Left colon (tissue), 2 donors: ENCODE results near the gene TMEM175. TPM values are rescaled to one million over a fixed set of nuclear protein-coding genes. Genes with fewer than 3 reads are reported as not detected.
"Not testable (repeated sequence)": the region's sequence is repeated elsewhere in the genome, so short reads cannot be mapped to it uniquely, and the experiment has no call there.

Source experiments
- ATAC-seq: fragments of 200-7000 bp; cut with Tn5 transposase; one replicate; pipeline ENCODE4 v1.9.1; 2020; ENCODE audit warnings: mild to moderate bottlenecking, moderate library complexity
- DNase-seq, 2 donors: peaks; one replicate each; pipeline ENCODE4 v3.0.0-alpha.2; 2020
- intact Hi-C, 2 donors: fragments of 100-400 bp; cut with DNase I in 1 of 2; cut with micrococcal nuclease in 1 of 2; formaldehyde crosslinking; loops; one replicate each; pipeline versions ENCODE4 v1.11.2 to v1.14.0; 2022; cut with DNase I, micrococcal nuclease
- total RNA-seq, 2 donors: library from RNA; stranded (reverse); fragmentation: NEBNext Ultra II Directional; extraction: Animal tissue kit (Norgen Biotek cat#: 25700); gene quantifications; one replicate each; pipeline ENCODE4 v1.2.1, GENCODE V29; 2021
- donor health status: DM: no; HTN: no; CAD: no.
- donor health status: DM: yes; HTN: yes; CAD: no.

Gene TMEM175
- total RNA-seq, 2 donors from 2014 or later: 21.4 to 28.6 TPM

DNA sequence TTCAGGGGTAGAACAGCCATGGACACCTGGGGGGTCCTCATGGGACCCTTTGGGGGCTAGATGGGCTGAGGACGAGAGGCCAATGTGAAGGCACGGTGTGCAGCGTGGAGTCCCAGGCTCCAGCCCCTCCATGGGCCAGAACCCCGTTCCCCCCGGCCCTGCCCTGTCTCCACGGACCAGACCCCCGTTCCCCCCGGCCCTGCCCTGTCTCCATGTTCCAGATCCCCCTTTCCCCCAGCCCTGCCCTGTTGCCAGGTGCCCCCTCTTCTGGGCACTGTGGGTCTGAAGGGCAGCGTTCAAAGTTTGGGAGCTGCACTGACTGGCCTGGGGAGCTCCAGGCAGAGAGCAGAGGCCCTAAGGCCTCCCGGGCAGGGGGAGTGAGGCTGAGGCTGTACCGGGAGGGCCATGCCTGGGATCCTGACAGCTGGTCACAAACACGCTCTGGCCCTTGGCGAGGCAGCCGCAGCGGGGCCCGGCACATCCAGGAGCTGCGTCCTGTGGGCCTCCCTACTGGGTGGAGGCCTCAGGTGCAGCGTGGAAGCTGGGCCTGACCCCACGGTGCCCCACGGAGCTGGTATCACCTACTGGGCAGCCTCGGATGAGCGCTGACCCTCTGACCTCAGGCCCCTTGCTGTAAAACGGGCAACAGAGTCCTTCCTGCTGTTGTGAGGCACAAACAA, 32.2 kb downstream of the TMEM175 start:
- ATAC-seq (no peak), DNase-seq (no peak)
- intact Hi-C loops: no loop called here

DNA sequence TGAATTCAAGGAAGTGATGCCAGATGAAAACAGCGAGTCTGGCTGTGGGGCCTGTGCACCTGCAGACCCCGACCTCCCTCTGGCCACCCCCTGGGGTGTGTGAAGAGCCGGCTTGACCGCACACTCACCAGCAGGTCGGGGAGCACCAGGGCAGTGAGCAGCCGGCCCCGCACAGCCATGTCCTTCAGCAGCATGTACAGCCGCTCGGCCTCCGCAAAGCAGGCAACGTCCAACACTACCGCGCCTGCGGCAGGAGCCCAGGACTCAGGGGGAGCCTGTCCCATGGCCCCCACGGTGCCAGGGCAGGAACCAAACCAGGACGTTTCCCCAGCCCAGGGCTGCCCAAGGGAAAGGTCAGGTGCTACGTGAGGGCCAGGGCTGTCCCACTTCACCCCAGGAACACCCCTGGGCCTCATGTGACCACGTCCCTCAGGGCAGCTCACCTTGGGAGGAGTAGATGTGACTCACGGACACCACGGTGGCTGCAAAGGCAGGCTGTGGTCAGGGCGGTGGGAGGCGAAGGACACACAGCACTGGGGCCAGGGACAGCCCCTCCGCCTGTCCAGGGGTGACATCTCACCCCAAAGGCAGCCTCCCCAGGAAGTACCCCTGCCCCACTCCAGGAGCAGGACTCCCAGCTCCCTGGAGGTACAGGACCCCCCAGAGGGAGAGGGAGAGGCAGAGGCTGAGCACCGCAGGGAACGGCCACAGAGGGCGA, 32.9 kb downstream of the TMEM175 start:
- ATAC-seq (no peak), DNase-seq (no peak)
- intact Hi-C loops: no loop called here

GRCh38 chr4:965766-966134, 33.5 kb downstream of the TMEM175 start:
- no peak for ATAC-seq
- intact Hi-C loops: no loop called here
- DNase-seq: no peak

DNA sequence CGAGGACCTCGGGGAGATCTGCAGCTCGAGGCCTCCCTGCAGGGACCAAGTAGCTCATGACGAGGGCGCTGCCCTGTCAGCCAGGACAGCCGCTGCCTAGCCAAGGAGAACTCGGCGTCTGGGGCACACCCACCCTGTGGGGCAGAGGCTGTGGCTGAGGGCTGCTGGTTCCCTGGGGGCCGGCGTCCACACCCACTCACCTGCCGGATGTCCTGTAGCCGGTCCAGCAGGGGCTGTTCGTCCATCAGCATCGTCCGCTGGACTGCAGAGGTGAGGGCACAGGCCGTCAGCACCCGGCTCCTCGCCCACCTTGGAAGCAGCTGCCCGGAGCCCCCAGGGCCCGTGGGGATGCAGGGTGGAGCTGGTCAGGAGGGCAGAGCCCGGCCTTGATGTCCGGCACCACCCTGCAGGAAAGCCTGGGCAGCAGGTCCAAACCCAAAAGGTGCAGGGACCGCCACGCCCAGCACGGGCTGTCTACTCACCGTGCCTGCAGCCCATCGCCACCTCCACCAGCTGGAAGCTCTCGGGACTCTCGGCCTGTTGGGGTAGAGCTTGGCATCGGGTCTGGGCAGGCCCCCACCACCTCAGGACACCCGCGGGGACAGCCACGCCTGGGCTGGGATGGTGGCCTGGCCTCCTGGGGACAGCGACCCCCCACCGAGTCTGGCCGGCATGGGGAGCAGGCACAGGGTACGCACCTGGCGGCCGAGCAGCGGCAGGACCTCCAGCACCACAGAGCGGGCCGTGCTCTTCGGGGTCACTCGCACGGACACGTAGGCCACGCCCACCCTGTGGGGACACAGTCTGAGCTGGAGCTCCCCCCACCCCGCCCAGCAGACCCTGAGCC, 34.2 kb downstream of the TMEM175 start:
- DNase-seq (no peak), ATAC-seq (no peak)
- intact Hi-C loops: no loop called here

DNA sequence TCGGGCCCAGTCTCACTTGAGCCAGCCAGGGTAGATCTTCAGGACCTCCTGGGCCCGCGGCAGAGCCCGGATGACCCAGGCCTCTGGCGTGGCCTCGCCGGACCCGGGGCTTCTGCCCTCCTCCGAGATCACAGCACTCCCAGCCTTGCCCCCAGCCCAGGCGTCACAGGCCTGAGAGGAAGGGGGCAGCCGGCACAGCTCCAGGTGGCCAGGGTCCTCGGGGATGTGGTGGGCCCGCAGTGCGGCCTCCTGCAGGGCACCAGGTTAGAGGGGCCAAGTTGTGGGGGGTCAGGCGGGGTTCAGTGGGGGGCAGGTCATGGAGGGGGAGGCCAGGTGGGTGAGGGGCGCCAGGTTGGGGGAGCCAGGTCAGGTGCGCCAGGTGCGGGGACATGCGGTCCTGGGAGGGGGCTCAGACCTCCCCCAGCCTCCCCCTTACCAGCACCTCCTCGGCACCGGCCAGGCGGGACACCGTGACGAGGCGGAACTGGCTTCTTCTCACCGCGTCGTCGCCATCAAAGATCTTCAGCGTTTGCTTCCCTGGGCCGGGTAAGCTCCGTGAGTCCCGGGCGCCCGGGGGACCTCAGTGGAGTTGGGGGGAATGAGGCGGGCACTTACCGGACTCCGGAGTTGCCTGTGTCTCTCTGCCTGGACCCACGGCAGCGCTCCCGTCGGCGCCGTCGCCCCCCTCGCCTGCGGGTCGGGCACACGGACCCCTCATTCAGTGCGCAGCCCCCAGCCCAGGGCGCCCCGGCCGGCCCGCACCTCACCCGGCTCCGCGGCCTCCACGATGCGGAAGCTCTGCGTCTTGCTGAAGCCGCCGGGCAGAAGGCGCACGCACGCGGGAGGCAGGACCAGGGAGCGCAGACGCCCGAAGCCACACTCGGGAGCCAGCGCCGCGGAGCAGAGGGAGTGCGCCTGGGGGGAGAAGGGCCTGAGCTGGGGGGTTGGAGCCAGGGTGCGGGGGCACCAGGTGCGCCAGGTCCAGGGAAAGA, 35.1 kb downstream of the TMEM175 start:
- no peak for ATAC-seq
- DNase-seq: no peak
- intact Hi-C loops: no loop called here

- DNase-seq (no peak), ATAC-seq (no peak)
- intact Hi-C loops: no loop called here
Observed at GRCh38 chr4:968221-968620, 36.0 kb downstream of the TMEM175 start.

GRCh38 chr4:968621-969394, 36.5 kb downstream of the TMEM175 start:
- ATAC-seq: no peak
- intact Hi-C loops: no loop called here
- DNase-seq: no peak

DNA sequence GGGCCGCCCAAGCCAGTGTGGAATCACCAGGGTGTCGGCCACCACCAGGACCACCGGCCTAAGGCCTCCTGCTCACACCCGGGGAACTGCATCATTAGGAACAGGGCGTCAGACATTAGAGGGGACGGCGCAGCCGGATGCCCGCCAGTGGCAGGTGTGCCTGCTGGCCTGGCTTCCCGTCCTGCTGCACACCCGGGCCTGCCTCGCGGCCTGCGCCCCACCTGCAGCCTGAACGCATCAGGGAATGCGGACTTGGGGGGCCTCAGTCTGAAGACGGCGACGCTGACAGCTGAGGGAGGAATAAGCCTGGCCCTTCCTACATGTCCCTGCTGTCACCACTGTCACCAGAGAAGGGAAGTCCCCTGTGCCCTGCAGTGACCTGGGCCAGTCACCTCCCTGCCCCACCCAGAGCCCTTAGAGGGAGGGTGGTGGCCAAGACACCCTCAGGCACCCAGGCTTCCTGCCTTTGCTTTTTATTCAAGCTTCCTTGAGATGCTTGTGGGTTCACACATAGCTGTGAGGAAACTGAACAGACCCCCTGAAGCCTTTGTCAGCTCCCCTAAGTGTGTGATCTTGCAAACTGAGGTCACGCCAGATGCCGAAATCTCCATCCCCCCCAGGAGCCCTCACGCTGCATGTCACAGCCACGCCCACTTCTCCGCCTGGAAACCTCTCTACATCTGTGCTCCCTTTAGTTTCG, 37.9 kb downstream of the TMEM175 start:
- intact Hi-C loops: no loop called here
- DNase-seq (peak; percentile 44 to 51), ATAC-seq (peak; percentile 38)

- intact Hi-C loops: no loop called here
- ATAC-seq (peak; percentile 24), DNase-seq (peak; percentile 37 to 49)
Observed at GRCh38 chr4:970854-971520, 38.7 kb downstream of the TMEM175 start.

- ATAC-seq: peak; percentile 79
- peak; percentile 90 to 94 for DNase-seq
- intact Hi-C loops: no loop called here
Observed at GRCh38 chr4:971666-972500, 39.6 kb downstream of the TMEM175 start.

GRCh38 chr4:972651-973424, 40.6 kb downstream of the TMEM175 start:
- peak; percentile 44 for ATAC-seq
- intact Hi-C loops: no loop called here
- DNase-seq: peak in 1 of 2 donors; percentile 70

DNA sequence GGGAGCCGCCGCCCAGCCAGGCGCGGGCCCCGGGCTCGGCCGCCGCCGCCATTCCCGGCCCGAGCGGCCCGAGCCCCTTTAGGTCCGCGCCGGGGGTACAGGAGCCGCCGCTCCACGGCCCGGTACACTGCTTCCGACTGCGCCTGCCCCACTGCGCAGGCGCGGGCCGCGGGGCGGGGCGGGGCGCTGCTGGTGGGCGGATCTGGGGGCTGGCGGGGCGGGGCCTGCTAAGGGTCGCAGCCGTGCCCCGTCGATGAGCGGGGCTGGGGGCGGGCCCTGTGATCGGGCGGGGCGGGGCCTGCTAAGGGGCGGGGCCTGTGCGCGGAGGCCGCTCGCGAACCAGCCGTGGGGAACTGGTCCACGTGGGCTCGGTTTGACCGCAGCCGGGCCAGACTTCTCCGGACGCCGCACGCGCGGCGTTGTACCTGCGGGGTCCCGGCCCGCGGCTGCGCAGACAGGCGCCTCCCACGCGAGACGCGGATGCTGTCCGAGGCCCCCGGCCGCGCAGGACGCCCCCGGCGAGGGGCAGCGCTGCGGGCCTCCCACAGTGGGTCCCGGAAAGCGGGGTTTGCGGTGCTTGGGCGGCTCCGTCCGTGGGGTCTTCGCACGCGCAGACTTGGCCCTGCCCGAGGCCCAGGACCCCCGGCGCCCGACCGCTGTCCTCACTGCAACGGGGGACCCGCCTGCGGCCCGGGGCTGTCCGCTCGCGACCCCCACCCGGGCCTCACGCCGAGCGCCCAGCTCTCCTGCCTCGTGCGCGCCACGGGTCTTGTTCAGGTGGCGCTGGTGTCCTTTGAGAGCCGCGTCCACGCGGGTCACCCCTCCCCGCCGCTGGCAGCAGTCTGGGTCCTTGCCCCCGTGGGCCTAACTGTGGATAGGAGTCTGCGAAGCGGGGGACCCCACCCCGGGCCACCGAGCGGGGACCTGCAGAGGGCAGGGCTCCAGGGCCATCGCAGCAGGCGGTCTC, 41.5 kb downstream of the TMEM175 start, which contains the start of gene DGKQ:
DGKQ (minus strand) TSS at position 139 of the 967 bp plus-strand sequence; CDS start at position 52, 87 bp downstream.
- intact Hi-C loops: no loop called here
- DNase-seq (peak; percentile 76 to 90), ATAC-seq (peak; percentile 58)

DNA sequence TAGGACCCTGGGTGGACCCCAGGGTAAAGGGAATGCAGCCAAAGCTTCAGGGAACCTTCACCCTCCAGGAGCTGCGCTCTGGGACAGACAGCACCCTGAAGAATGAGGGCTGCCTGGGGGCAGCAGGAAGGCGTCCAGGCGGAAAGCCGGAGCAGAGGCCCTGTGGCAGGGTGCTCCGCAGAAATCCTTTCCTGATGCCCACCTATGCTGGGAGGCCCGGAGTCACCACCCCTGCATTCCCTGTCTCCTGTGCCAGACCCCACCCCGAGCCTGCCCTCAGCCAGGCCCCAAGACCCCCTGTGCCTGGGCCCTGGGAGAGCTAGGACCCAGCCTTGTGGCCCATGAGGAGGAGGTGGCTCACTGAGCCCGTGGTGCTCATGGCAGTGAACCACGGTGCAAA, 42.4 kb downstream of the TMEM175 start:
- ATAC-seq (no peak), DNase-seq (no peak)
- intact Hi-C loops: no loop called here

DNA sequence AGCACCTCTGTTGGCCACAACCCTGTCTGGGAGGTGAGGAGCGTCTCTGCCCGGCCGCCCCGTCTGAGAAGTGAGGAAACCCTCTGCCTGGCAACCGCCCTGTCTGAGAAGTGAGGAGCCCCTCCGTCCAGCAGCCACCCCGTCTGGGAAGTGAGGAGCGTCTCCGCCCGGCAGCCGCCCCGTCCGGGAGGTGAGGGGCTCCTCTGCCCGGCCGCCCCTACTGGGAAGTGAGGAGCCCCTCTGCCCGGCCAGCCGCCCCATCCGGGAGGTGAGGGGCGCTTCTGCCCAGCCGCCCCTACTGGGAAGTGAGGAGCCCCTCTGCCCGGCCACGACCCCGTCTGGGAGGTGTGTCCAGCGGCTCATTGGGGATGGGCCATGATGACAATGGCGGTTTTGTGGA, 43.8 kb downstream of the TMEM175 start:
- intact Hi-C loops, DNase-seq: not testable (repeated sequence)

More for the DNA sequence above, 43.8 kb downstream of the TMEM175 start:
- ATAC-seq: not testable (repeated sequence)
